HepG2 (cell line): Measurements from ENCODE around the gene PLAAT1.

Experiments
- CREB1 ChIP-seq, 2 experiments: fragments of 450-650 bp in 1 of 2; IDR thresholded peaks; 2 replicates each; pipeline ENCODE4 v1.6.1; 2016 to 2017; ENCODE audit warnings: control low read depth in 1 of 2, mild to moderate bottlenecking in 1 of 2, missing compliant biosample characterization in 1 of 2, missing genetic modification characterization in 1 of 2
- JUND ChIP-seq: sonication (generic); formaldehyde crosslinking; IDR thresholded peaks from 2 replicates; pipeline ENCODE4 v1.8.0; 2022; ENCODE audit warnings: mild to moderate bottlenecking, missing genetic modification reagents
- NONO ChIP-seq, 2 experiments: fragments of 450-650 bp in 1 of 2; sonication (generic) in 1 of 2; formaldehyde crosslinking in 1 of 2; IDR thresholded peaks in 1 of 2; conservative IDR thresholded peaks in 1 of 2; 2 replicates each; pipeline versions ENCODE4 v1.6.1 to v1.8.0; 2017 to 2022; ENCODE audit warnings: mild to moderate bottlenecking in 1 of 2, missing genetic modification reagents in 1 of 2, moderate library complexity in 1 of 2
- POLR2AphosphoS5 ChIP-seq: IDR thresholded peaks from 2 replicates; pipeline ENCODE4 v1.6.1; 2012; ENCODE audit warnings: low read depth, low read length
- RXRB ChIP-seq: IDR thresholded peaks from 2 replicates; pipeline ENCODE4 v1.6.1; 2016; ENCODE audit warnings: borderline replicate concordance, missing genetic modification reagents, missing compliant biosample characterization
- SIN3A ChIP-seq: IDR thresholded peaks from 2 replicates; pipeline ENCODE4 v1.6.1; 2011; ENCODE audit warnings: low read depth, mild to moderate bottlenecking, control low read depth, low read length, borderline replicate concordance
- SPEN ChIP-seq: sonication (generic); formaldehyde crosslinking; IDR thresholded peaks from 2 replicates; pipeline ENCODE4 v1.5.1; 2020; ENCODE audit warnings: low read depth, mild to moderate bottlenecking, missing genetic modification reagents
- ZFP62 ChIP-seq: sonication (generic); formaldehyde crosslinking; IDR thresholded peaks from 2 replicates; pipeline ENCODE4 v1.4.0; 2020; ENCODE audit warnings: missing genetic modification reagents
- ZNF512B ChIP-seq: sonication (generic); formaldehyde crosslinking; IDR thresholded peaks from 2 replicates; pipeline ENCODE4 v1.5.1; 2020; ENCODE audit warnings: missing genetic modification reagents, mild to moderate bottlenecking, borderline replicate concordance
- TF ChIP-seq, protein P1 (sequence below): sonication (generic); formaldehyde crosslinking; IDR thresholded peaks from 2 replicates; pipeline ENCODE4 v1.5.0; 2020; ENCODE audit warnings: mild to moderate bottlenecking, missing genetic modification reagents, moderate library complexity

- TF ChIP-seq POLR2AphosphoS5 = no peak
- TF ChIP-seq JUND = no peak
- no peak for TF ChIP-seq SPEN
- TF ChIP-seq, protein P1, sequence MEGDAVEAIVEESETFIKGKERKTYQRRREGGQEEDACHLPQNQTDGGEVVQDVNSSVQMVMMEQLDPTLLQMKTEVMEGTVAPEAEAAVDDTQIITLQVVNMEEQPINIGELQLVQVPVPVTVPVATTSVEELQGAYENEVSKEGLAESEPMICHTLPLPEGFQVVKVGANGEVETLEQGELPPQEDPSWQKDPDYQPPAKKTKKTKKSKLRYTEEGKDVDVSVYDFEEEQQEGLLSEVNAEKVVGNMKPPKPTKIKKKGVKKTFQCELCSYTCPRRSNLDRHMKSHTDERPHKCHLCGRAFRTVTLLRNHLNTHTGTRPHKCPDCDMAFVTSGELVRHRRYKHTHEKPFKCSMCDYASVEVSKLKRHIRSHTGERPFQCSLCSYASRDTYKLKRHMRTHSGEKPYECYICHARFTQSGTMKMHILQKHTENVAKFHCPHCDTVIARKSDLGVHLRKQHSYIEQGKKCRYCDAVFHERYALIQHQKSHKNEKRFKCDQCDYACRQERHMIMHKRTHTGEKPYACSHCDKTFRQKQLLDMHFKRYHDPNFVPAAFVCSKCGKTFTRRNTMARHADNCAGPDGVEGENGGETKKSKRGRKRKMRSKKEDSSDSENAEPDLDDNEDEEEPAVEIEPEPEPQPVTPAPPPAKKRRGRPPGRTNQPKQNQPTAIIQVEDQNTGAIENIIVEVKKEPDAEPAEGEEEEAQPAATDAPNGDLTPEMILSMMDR = no peak
- no peak for TF ChIP-seq RXRB (CRISPR knock-in tag)
- no peak for TF ChIP-seq ZNF512B (CRISPR knock-in tag)
- TF ChIP-seq CREB1 (IDR thresholded peaks at IDR 0.05) = no peak
- TF ChIP-seq CREB1 (CRISPR knock-in tag; IDR thresholded peaks at IDR 0.05) = no peak
- TF ChIP-seq ZFP62 = no peak
- TF ChIP-seq SIN3A = no peak
- no peak for TF ChIP-seq NONO (IDR thresholded peaks at IDR 0.05)
- no peak for TF ChIP-seq NONO (CRISPR knock-in tag; conservative IDR thresholded peaks at IDR 0.05)
Observed at GRCh38 chr3:193240850-193241706, at the start of gene PLAAT1.
